Prostate gland (tissue), 2 donors: ENCODE data around the gene PACS1. TPM values are rescaled to one million over a fixed set of nuclear protein-coding genes. Genes with fewer than 3 reads are reported as not detected.

Experiments
- DNase-seq: peaks from one replicate; pipeline ENCODE4 v3.0.0-alpha.2; 2019; ENCODE audit warnings: low spot score
- H3K27ac ChIP-seq, 2 donors: fragments of 200-600 bp; sonication (generic); 2 replicates each; pipeline ENCODE4 v1.5.1; 2017 to 2019
- H3K27me3 ChIP-seq: fragments of 200-600 bp; sonication (generic); replicated peaks from 2 replicates; pipeline ENCODE4 v1.5.1; 2019; ENCODE audit not compliant: insufficient read depth
- H3K36me3 ChIP-seq, 2 donors: fragments of 200-600 bp; sonication (generic); 1 replicate in 1 of 2; 2 replicates in 1 of 2; pipeline versions ENCODE4 v1.5.1 to v1.8.1; 2017 to 2019
- H3K4me1 ChIP-seq: fragments of 200-600 bp; sonication (generic); replicated peaks from 2 replicates; pipeline ENCODE4 v1.5.1; 2019
- H3K4me3 ChIP-seq, 2 donors: fragments of 200-600 bp; sonication (generic); 2 replicates each; pipeline ENCODE4 v1.5.1; 2017 to 2019
- H3K9me3 ChIP-seq: fragments of 200-600 bp; sonication (generic); 2 replicates; pipeline ENCODE4 v1.5.1; 2017
- POLR2A ChIP-seq: fragments of 450-650 bp; IDR thresholded peaks from one replicate; pipeline ENCODE4 v1.6.1; 2016; ENCODE audit warnings: antibody characterized with exemption, mild to moderate bottlenecking
- POLR2AphosphoS5 ChIP-seq: sonication (generic); formaldehyde crosslinking; IDR thresholded peaks from one replicate; pipeline ENCODE4 v1.6.1; 2017; ENCODE audit warnings: antibody characterized with exemption
- WGBS: methylation state at CpG from one replicate; pipeline ENCODE4 v1.1.5; 2018; 5-methylcytosine and 5-hydroxymethylcytosine counted together
- intact Hi-C: fragments of 100-400 bp; cut with DNase I; formaldehyde crosslinking; loops from one replicate; pipeline ENCODE4 v1.14.2; 2022
- total RNA-seq, 2 donors: library from RNA; depleted of rRNA; stranded (reverse); fragments of >200 nt; gene quantifications; one replicate each; pipeline ENCODE4 v1.1.0, GENCODE V29; 2016
- TF ChIP-seq, protein P1 (sequence below), 4 experiments: fragments of 200-600 bp in 2 of 4; fragments of 450-650 bp in 2 of 4; sonication (generic) in 2 of 4; IDR thresholded peaks; 1 replicate in 3 of 4; 2 replicates in 1 of 4; pipeline ENCODE4 v1.5.1; 2016 to 2019; ENCODE audit warnings: antibody characterized with exemption in 4 of 4, mild to moderate bottlenecking in 2 of 4, moderate library complexity in 2 of 4

The PACS1 gene
- total RNA-seq, 2 donors from 2014 or later: 51.9 to 107 TPM

- Histone ChIP-seq H3K36me3 (peaks cover 0 to 7% of the 10 kb centered on the region in 2 donors), H3K27me3 (no peaks in the 10 kb centered on the region), H3K4me3 (no peak overlapping the region), H3K4me1 (peaks cover 4% of the 10 kb centered on the region), H3K9me3 (no peaks in the 10 kb centered on the region), H3K27ac (no peak overlapping the region)
- no peak for DNase-seq
- intact Hi-C loops: loop anchor here (10.0 kb wide), 1 partner anchor 347 kb away; the partner anchor contains the start of genes C11orf68 and DRAP1
- TF ChIP-seq POLR2A (no peak), POLR2AphosphoS5 (no peak)
- TF ChIP-seq, protein P1, sequence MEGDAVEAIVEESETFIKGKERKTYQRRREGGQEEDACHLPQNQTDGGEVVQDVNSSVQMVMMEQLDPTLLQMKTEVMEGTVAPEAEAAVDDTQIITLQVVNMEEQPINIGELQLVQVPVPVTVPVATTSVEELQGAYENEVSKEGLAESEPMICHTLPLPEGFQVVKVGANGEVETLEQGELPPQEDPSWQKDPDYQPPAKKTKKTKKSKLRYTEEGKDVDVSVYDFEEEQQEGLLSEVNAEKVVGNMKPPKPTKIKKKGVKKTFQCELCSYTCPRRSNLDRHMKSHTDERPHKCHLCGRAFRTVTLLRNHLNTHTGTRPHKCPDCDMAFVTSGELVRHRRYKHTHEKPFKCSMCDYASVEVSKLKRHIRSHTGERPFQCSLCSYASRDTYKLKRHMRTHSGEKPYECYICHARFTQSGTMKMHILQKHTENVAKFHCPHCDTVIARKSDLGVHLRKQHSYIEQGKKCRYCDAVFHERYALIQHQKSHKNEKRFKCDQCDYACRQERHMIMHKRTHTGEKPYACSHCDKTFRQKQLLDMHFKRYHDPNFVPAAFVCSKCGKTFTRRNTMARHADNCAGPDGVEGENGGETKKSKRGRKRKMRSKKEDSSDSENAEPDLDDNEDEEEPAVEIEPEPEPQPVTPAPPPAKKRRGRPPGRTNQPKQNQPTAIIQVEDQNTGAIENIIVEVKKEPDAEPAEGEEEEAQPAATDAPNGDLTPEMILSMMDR (IDR thresholded peaks at IDR 0.05): no peak
- WGBS: 91% methylated on average over 16 of the region's 16 CpGs
Observed at GRCh38 chr11:66261578-66261977, 191.5 kb downstream of the PACS1 start.

GRCh38 chr11:66262191-66262590 is 192.1 kb downstream of the PACS1 start:
- peaks cover 0 to 7% of the 10 kb centered on the region in 2 donors for H3K36me3 ChIP-seq
- 93% methylated on average over 5 of the region's 5 CpGs for WGBS

DNA sequence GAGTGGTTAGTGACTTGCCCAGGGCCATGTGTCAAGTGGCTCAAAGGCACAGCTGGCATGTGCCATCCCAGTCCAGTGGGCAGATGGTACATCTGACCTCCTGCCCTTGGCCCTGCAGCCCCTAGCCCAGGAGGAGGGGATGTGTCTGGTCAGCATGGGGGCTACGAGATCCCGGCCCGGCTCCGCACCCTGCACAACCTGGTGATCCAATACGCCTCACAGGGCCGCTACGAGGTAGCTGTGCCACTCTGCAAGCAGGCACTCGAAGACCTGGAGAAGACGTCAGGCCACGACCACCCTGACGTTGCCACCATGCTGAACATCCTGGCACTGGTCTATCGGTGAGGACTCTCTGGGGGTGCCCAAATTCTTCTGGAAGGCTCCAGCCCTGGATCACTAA is 192.6 kb downstream of the PACS1 start:
- H3K4me1 ChIP-seq: peaks cover 10% of the 10 kb centered on the region
- H3K36me3 ChIP-seq: peaks cover 0 to 7% of the 10 kb centered on the region in 2 donors
- no peak overlapping the region for H3K27ac ChIP-seq
- no peak for TF ChIP-seq POLR2A
- TF ChIP-seq POLR2AphosphoS5: no peak
- TF ChIP-seq, protein P1 (IDR thresholded peaks at IDR 0.05): no peak
- no peak overlapping the region for H3K4me3 ChIP-seq
- no peaks in the 10 kb centered on the region for H3K27me3 ChIP-seq
- intact Hi-C loops: loop anchor here (10.0 kb wide), 1 partner anchor 348 kb away; the partner anchor contains the start of genes C11orf68 and DRAP1
- 74% methylated on average over 4 of the region's 12 CpGs for WGBS
- H3K9me3 ChIP-seq: no peaks in the 10 kb centered on the region
- DNase-seq: no peak

More at GRCh38 chr11:66262191-66262590, 192.1 kb downstream of the PACS1 start:
- DNase-seq: no peak
- no peak overlapping the region for H3K27ac ChIP-seq
- H3K4me1 ChIP-seq: peaks cover 10% of the 10 kb centered on the region
- no peaks in the 10 kb centered on the region for H3K27me3 ChIP-seq
- no peak overlapping the region for H3K4me3 ChIP-seq
- intact Hi-C loops: loop anchor here (10.0 kb wide), 1 partner anchor 347 kb away; the partner anchor contains the start of genes C11orf68 and DRAP1
- TF ChIP-seq POLR2AphosphoS5 (no peak), POLR2A (no peak)
- TF ChIP-seq, protein P1 (IDR thresholded peaks at IDR 0.05): no peak
- no peaks in the 10 kb centered on the region for H3K9me3 ChIP-seq

GRCh38 chr11:66263231-66263630 is 193.2 kb downstream of the PACS1 start:
- no peaks in the 10 kb centered on the region for H3K9me3 ChIP-seq
- peaks cover 0 to 7% of the 10 kb centered on the region in 2 donors for H3K36me3 ChIP-seq
- H3K27me3 ChIP-seq: no peaks in the 10 kb centered on the region
- intact Hi-C loops: loop anchor here (10.0 kb wide), 1 partner anchor 348 kb away; the partner anchor contains the start of genes C11orf68 and DRAP1
- H3K4me1 ChIP-seq: peaks cover 10% of the 10 kb centered on the region
- TF ChIP-seq POLR2AphosphoS5 (no peak), POLR2A (no peak)
- TF ChIP-seq, protein P1 (IDR thresholded peaks at IDR 0.05): no peak
- WGBS: 98% methylated on average over 4 of the region's 4 CpGs
- DNase-seq: no peak
- H3K4me3 ChIP-seq: no peak overlapping the region
- H3K27ac ChIP-seq: no peak overlapping the region

GRCh38 chr11:66263785-66264184 is 193.7 kb downstream of the PACS1 start:
- Histone ChIP-seq H3K4me1 (peaks cover 7% of the 10 kb centered on the region), H3K4me3 (no peak overlapping the region), H3K9me3 (no peaks in the 10 kb centered on the region), H3K27me3 (no peaks in the 10 kb centered on the region), H3K36me3 (peaks cover 0 to 7% of the 10 kb centered on the region in 2 donors), H3K27ac (no peak overlapping the region)
- 92% methylated on average over 10 of the region's 10 CpGs for WGBS
- TF ChIP-seq POLR2A: no peak
- TF ChIP-seq, protein P1 (IDR thresholded peaks at IDR 0.05): no peak
- intact Hi-C loops: loop anchor here (10.0 kb wide), 1 partner anchor 349 kb away; the partner anchor contains the start of genes C11orf68 and DRAP1
- no peak for DNase-seq
